ENCODE measurements around the gene PTH1R.

PTH1R gene

DNA sequence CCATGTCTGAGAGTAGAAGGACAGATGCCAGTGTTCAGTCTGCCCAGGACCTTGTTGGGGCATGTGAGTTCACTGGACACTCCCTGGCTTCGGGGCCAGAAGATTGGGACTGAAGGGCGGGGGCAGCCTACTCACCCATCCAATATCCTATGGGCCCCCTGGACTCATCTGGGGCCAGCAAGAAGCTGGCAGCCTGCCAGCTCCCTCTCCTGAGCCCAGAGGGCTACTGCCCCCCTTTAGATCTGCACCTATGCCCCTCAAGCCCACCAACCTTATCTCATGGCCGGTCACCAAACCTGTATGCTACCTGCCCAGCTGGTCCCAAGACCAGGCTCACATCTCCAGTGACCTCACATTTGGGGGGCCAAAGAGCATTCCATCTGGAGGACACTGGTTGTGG is 8.1 kb downstream of the PTH1R start:
- H3K79me1 ChIP-seq (replicated peaks; ENCODE audit: low read length, poor library complexity, severe bottlenecking), result no peaks in the 10 kb centered on the region
- H2BK15ac ChIP-seq (ENCODE audit: low read depth, poor library complexity, severe bottlenecking), result no peak overlapping the region
- no peaks in the 10 kb centered on the region for H3K9me3 ChIP-seq (ENCODE audit: control insufficient read depth, low read length)
- H2BK5ac ChIP-seq (ENCODE audit: low read depth, low read length, poor library complexity, severe bottlenecking), result no peak overlapping the region
- H4K8ac ChIP-seq (ENCODE audit: low read length), result no peak overlapping the region
- H3K18ac ChIP-seq (ENCODE audit: low read depth in 1 of 2, low read length in 2 of 2), result no peak overlapping the region
- H2AK5ac ChIP-seq (ENCODE audit: low read length, severe bottlenecking), result no peak overlapping the region
- no peak overlapping the region for H3K23ac ChIP-seq (ENCODE audit: low read length in 2 of 2)
- no peak overlapping the region for H3K9ac ChIP-seq (ENCODE audit: low read length)
- H3K27me3 ChIP-seq (ENCODE audit: control insufficient read depth in 1 of 2, insufficient read depth in 1 of 2, low read length in 2 of 2), result peaks cover 63 to 66% of the 10 kb centered on the region in 2 experiments
- no peak overlapping the region for H3K4me3 ChIP-seq (ENCODE audit: insufficient read depth in 1 of 2, low read depth in 1 of 2, low read length in 2 of 2)
- no peak overlapping the region for H3K4ac ChIP-seq (ENCODE audit: low read depth in 1 of 2, low read length in 2 of 2)
- no peak overlapping the region for H2AFZ ChIP-seq (ENCODE audit: low read depth, low read length)
- H2BK12ac ChIP-seq (ENCODE audit: low read length in 2 of 2), result no peak overlapping the region
- H4K91ac ChIP-seq (ENCODE audit: low read length), result no peak overlapping the region
- DNase-seq, result no peak
- H3K36me3 ChIP-seq (ENCODE audit: control insufficient read depth in 1 of 2, insufficient read depth in 2 of 2, low read depth in 1 of 2, low read length in 2 of 2), result no peaks in the 10 kb centered on the region
- H3K4me2 ChIP-seq (ENCODE audit: low read length, poor library complexity, severe bottlenecking), result no peak overlapping the region
- peak overlapping the region in 1 of 2 experiments; percentile 30 for H3K14ac ChIP-seq (ENCODE audit: low read length in 2 of 2)
- H2BK120ac ChIP-seq (ENCODE audit: low read depth, low read length), result no peak overlapping the region
- no peak overlapping the region for H3K27ac ChIP-seq (ENCODE audit: low read length, poor library complexity, severe bottlenecking)
- H3K4me1 ChIP-seq (ENCODE audit: control insufficient read depth, insufficient read depth, low read depth, low read length), result peaks cover 21% of the 10 kb centered on the region
- 95% methylated on average over 3 of the region's 3 CpGs for WGBS

DNA sequence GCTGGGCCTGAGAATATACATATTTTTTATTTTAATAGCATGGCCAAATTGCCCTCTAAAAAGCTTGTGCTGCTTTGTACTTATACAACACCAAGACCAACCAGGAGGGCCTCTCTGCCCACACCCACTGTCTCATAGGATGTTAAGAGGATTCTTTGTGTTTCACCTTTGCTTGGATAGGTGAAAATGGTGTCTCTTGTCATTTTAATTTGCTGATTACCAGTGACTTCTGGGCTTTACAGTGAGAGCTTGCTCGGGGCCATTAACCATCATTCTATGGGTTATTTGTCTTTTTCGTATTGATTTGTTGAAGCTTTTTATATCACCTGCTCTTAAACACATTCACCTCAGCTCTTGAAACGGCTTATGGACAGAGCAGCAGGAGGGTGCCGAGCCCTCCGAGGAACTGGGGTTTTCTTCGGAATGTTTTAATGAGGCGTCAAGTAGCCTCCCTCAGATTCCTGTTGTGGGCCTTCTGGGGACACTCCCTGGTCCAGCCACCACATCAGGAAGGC is 10.5 kb downstream of the PTH1R start:
- Histone ChIP-seq H3K4me3 (ENCODE audit: insufficient read depth in 1 of 2, low read depth in 1 of 2, low read length in 2 of 2) (no peak overlapping the region), H2BK12ac (ENCODE audit: low read length in 2 of 2) (no peak overlapping the region), H4K91ac (ENCODE audit: low read length) (no peak overlapping the region), H2AK5ac (ENCODE audit: low read length, severe bottlenecking) (no peak overlapping the region), H3K4me1 (ENCODE audit: control insufficient read depth, insufficient read depth, low read depth, low read length) (peaks cover 16% of the 10 kb centered on the region), H2BK120ac (ENCODE audit: low read depth, low read length) (no peak overlapping the region), H3K36me3 (ENCODE audit: control insufficient read depth in 1 of 2, insufficient read depth in 2 of 2, low read depth in 1 of 2, low read length in 2 of 2) (no peaks in the 10 kb centered on the region), H3K4ac (ENCODE audit: low read depth in 1 of 2, low read length in 2 of 2) (no peak overlapping the region), H3K23ac (ENCODE audit: low read length in 2 of 2) (no peak overlapping the region), H2BK5ac (ENCODE audit: low read depth, low read length, poor library complexity, severe bottlenecking) (no peak overlapping the region), H3K18ac (ENCODE audit: low read depth in 1 of 2, low read length in 2 of 2) (no peak overlapping the region), H3K9ac (ENCODE audit: low read length) (no peak overlapping the region), H2AFZ (ENCODE audit: low read depth, low read length) (no peak overlapping the region), H3K27ac (ENCODE audit: low read length, poor library complexity, severe bottlenecking) (no peak overlapping the region), H3K14ac (ENCODE audit: low read length in 2 of 2) (no peak overlapping the region), H4K8ac (ENCODE audit: low read length) (no peak overlapping the region), H3K27me3 (ENCODE audit: control insufficient read depth in 1 of 2, insufficient read depth in 1 of 2, low read length in 2 of 2) (peaks cover 69 to 74% of the 10 kb centered on the region in 2 experiments), H3K9me3 (ENCODE audit: control insufficient read depth, low read length) (no peaks in the 10 kb centered on the region), H2BK15ac (ENCODE audit: low read depth, poor library complexity, severe bottlenecking) (no peak overlapping the region), H3K4me2 (ENCODE audit: low read length, poor library complexity, severe bottlenecking) (no peak overlapping the region), H3K79me1 (replicated peaks; ENCODE audit: low read length, poor library complexity, severe bottlenecking) (no peaks in the 10 kb centered on the region)
- DNase-seq, result no peak
- 50% methylated on average over 6 of the region's 7 CpGs for WGBS

DNA sequence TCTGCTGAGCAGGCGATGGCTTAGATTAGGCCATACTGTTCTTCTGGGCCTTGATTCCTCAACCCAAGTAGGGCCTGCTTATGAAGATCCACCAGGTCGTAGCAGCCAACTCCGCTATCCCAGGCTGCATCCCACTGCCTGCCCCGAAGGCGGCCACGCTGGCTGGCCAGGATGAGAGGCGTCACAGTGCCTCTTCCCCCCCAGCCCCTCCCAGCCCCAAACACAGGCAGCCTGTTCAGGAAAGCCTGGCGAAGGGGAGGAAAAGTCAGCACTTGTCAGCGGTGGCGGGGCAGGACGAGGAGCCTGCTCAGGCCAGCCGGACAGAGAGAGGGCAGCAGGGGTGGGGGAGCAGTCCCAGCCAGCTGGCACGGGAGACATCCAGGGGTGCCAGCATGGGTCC is 11.2 kb downstream of the PTH1R start:
- Histone ChIP-seq H3K9ac (ENCODE audit: low read length) (no peak overlapping the region), H3K4me3 (ENCODE audit: insufficient read depth in 1 of 2, low read depth in 1 of 2, low read length in 2 of 2) (no peak overlapping the region), H2BK5ac (ENCODE audit: low read depth, low read length, poor library complexity, severe bottlenecking) (no peak overlapping the region), H2BK15ac (ENCODE audit: low read depth, poor library complexity, severe bottlenecking) (no peak overlapping the region), H3K9me3 (ENCODE audit: control insufficient read depth, low read length) (no peaks in the 10 kb centered on the region), H3K4ac (ENCODE audit: low read depth in 1 of 2, low read length in 2 of 2) (no peak overlapping the region), H3K4me2 (ENCODE audit: low read length, poor library complexity, severe bottlenecking) (no peak overlapping the region), H3K4me1 (ENCODE audit: control insufficient read depth, insufficient read depth, low read depth, low read length) (peaks cover 14% of the 10 kb centered on the region), H3K27ac (ENCODE audit: low read length, poor library complexity, severe bottlenecking) (no peak overlapping the region), H3K36me3 (ENCODE audit: control insufficient read depth in 1 of 2, insufficient read depth in 2 of 2, low read depth in 1 of 2, low read length in 2 of 2) (no peaks in the 10 kb centered on the region), H2AFZ (ENCODE audit: low read depth, low read length) (no peak overlapping the region), H3K14ac (ENCODE audit: low read length in 2 of 2) (no peak overlapping the region), H2BK120ac (ENCODE audit: low read depth, low read length) (no peak overlapping the region), H2BK12ac (ENCODE audit: low read length in 2 of 2) (no peak overlapping the region), H4K8ac (ENCODE audit: low read length) (no peak overlapping the region), H2AK5ac (ENCODE audit: low read length, severe bottlenecking) (no peak overlapping the region), H3K18ac (ENCODE audit: low read depth in 1 of 2, low read length in 2 of 2) (no peak overlapping the region), H4K91ac (ENCODE audit: low read length) (peak overlapping the region; percentile 15), H3K27me3 (ENCODE audit: control insufficient read depth in 1 of 2, insufficient read depth in 1 of 2, low read length in 2 of 2) (peaks cover 69 to 78% of the 10 kb centered on the region in 2 experiments), H3K79me1 (replicated peaks; ENCODE audit: low read length, poor library complexity, severe bottlenecking) (no peaks in the 10 kb centered on the region), H3K23ac (ENCODE audit: low read length in 2 of 2) (no peak overlapping the region)
- DNase-seq, result no peak
- WGBS, result 67% methylated on average over 13 of the region's 13 CpGs

DNA sequence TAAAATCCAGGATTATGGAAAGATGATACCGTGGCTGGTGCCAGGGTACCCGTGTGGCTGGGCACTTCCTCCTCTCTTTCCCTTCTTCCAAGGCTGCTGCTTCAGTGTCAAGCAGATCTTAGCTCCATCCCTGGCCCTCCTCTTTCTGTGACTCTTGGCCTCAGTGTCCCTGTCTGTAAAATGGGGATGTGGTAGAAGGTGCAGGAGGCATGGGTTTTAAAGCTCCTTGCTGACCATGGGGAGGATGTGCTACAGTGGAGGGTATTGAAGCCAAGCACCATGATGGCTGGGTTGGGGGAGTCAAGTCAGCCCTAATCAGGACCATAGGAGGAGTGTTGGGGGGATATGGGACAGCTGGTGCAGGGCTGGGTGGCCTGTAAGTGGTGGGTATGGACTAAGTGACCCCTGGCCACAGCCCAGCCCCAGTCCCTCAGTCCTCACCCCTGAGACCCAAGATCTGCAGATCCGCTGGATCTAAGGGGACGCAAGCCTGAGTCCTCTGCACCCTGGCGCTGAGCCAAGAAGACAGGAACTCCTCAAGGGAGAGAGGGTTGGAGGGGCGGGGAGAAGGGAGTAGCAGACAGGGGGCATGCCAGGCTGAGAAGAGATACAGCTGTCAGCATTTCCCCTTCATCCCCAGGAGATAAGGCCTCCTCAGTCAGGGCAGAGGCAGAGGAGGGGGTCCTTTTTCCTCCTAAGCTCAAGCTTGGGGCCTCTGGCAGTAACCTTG is 12.0 kb downstream of the PTH1R start:
- H4K8ac ChIP-seq (ENCODE audit: low read length), result no peak overlapping the region
- no peaks in the 10 kb centered on the region for H3K9me3 ChIP-seq (ENCODE audit: control insufficient read depth, low read length)
- H3K4ac ChIP-seq (ENCODE audit: low read depth in 1 of 2, low read length in 2 of 2), result no peak overlapping the region
- H3K4me3 ChIP-seq (ENCODE audit: insufficient read depth in 1 of 2, low read depth in 1 of 2, low read length in 2 of 2), result no peak overlapping the region
- H2AK5ac ChIP-seq (ENCODE audit: low read length, severe bottlenecking), result no peak overlapping the region
- peaks cover 14% of the 10 kb centered on the region for H3K4me1 ChIP-seq (ENCODE audit: control insufficient read depth, insufficient read depth, low read depth, low read length)
- no peaks in the 10 kb centered on the region for H3K36me3 ChIP-seq (ENCODE audit: control insufficient read depth in 1 of 2, insufficient read depth in 2 of 2, low read depth in 1 of 2, low read length in 2 of 2)
- H3K79me1 ChIP-seq (replicated peaks; ENCODE audit: low read length, poor library complexity, severe bottlenecking), result no peaks in the 10 kb centered on the region
- WGBS, result 55% methylated on average over 5 of the region's 6 CpGs
- no peak overlapping the region for H2BK5ac ChIP-seq (ENCODE audit: low read depth, low read length, poor library complexity, severe bottlenecking)
- H3K9ac ChIP-seq (ENCODE audit: low read length), result no peak overlapping the region
- no peak overlapping the region for H3K18ac ChIP-seq (ENCODE audit: low read depth in 1 of 2, low read length in 2 of 2)
- no peak overlapping the region for H4K91ac ChIP-seq (ENCODE audit: low read length)
- no peak overlapping the region for H2AFZ ChIP-seq (ENCODE audit: low read depth, low read length)
- H3K4me2 ChIP-seq (ENCODE audit: low read length, poor library complexity, severe bottlenecking), result no peak overlapping the region
- no peak overlapping the region for H3K27ac ChIP-seq (ENCODE audit: low read length, poor library complexity, severe bottlenecking)
- no peak for DNase-seq
- no peak overlapping the region for H2BK15ac ChIP-seq (ENCODE audit: low read depth, poor library complexity, severe bottlenecking)
- no peak overlapping the region for H3K14ac ChIP-seq (ENCODE audit: low read length in 2 of 2)
- no peak overlapping the region for H2BK120ac ChIP-seq (ENCODE audit: low read depth, low read length)
- H2BK12ac ChIP-seq (ENCODE audit: low read length in 2 of 2), result no peak overlapping the region
- H3K27me3 ChIP-seq (ENCODE audit: control insufficient read depth in 1 of 2, insufficient read depth in 1 of 2, low read length in 2 of 2), result peaks cover 61 to 75% of the 10 kb centered on the region in 2 experiments
- H3K23ac ChIP-seq (ENCODE audit: low read length in 2 of 2), result peak overlapping the region in 1 of 2 experiments; percentile 10

Data from mesenchymal stem cell (in vitro differentiated cells and primary cell).